GM12873 (cell line): Measurements from ENCODE around the gene DCLRE1C.

Source experiments
- TF ChIP-seq, protein P1 (sequence below): IDR thresholded peaks from 2 replicates; pipeline ENCODE4 v1.5.1; 2012; ENCODE audit warnings: low read depth, mild to moderate bottlenecking, moderate library complexity, low read length, control low read depth; ENCODE audit not compliant: insufficient read depth; ENCODE audit errors: missing control alignments

Gene DCLRE1C

DNA sequence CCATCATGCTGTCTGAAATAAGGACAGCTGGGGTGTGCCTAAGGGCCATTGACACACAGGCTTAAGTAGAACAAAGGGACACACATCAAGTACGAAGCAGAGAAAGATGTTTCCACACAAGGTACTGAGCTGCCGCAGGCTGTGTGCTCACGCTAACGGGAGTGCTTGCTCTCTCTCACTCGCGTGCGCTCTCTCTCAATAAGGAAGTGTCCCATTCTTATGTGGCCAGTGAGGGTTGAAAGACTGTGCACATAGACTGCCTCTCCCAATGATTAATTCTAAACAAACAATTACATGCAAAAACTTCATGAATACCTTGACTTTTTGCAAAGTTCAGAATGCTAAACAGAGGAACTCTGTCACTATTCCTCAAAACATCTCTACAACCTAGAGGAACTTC lies 29.9 kb downstream of the DCLRE1C start:
- TF ChIP-seq, protein P1, sequence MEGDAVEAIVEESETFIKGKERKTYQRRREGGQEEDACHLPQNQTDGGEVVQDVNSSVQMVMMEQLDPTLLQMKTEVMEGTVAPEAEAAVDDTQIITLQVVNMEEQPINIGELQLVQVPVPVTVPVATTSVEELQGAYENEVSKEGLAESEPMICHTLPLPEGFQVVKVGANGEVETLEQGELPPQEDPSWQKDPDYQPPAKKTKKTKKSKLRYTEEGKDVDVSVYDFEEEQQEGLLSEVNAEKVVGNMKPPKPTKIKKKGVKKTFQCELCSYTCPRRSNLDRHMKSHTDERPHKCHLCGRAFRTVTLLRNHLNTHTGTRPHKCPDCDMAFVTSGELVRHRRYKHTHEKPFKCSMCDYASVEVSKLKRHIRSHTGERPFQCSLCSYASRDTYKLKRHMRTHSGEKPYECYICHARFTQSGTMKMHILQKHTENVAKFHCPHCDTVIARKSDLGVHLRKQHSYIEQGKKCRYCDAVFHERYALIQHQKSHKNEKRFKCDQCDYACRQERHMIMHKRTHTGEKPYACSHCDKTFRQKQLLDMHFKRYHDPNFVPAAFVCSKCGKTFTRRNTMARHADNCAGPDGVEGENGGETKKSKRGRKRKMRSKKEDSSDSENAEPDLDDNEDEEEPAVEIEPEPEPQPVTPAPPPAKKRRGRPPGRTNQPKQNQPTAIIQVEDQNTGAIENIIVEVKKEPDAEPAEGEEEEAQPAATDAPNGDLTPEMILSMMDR, result no peak

DNA sequence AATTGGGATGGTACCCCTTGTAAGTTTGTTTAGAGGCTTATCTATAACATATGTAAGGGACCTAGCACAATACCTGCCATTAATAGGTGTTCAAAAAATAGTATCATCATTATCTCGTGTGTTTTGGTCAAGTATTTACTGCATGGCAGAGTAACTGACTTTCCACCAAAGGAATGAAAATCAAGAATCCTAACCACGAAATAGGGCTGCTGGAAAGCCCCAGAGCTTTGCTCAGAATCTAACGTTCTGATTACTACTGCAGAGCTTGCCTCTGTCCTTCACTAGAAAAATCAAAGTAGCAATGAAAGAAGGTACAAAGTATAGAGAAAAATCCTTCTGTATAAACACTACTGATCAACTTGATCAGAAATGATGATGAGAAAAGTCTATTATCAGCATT lies 34.9 kb downstream of the DCLRE1C start:
- TF ChIP-seq, protein P1, result no peak

DNA sequence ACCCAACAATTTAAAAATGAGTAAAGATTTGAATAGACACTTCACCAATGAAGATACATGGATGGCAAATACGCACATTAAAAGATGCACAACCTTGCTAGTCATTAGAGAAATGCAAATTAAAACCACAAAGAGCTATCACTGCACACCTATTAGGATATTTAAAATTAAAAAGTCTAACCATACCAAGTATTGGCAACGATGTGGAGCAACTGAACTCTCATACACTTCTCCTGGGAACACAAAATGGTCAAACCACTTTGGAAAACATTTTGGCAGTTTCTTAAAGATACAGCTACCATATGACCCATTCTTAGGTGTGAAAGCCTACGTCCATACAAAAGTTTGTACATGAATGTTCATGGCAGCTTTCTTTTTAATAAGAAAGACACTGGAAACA lies 36.1 kb downstream of the DCLRE1C start:
- TF ChIP-seq, protein P1, result no peak

DNA sequence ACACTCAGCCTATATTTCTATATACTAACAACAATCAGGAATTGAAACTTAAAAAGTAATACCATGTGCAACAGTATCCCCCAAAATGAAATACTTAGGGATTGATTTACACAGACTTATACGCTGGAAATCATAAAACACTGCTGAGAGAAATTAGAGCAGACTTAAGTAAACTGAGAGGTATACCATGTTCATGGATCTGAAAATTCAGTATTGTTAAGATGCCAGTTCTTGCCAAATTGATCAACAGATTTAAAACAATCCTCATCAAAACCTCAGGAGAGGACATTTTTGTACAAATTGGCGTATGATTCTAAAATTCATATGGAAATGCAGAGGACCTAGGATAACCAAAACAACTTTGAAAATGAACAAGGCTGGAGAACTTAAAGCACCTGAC lies 37.3 kb downstream of the DCLRE1C start:
- TF ChIP-seq, protein P1, result no peak

DNA sequence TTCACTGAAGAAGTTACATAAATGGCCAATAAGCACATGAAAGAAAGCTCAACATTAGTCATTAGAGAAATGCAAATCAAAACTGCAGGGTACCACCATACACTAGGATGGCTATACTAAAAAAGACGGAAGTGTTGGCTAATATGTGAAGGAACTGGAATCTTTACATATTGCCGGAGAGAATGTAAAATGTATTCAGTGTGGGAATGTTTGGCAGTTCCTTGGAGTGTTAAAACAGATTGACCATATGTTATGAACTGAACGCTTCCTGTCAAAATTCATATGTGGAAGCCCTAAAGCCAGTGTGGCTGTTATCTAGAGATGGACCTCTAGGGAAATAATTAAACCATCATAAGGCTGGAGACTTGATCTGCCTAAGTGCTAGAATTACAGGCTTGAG lies 42.1 kb downstream of the DCLRE1C start:
- TF ChIP-seq, protein P1, result no peak

DNA sequence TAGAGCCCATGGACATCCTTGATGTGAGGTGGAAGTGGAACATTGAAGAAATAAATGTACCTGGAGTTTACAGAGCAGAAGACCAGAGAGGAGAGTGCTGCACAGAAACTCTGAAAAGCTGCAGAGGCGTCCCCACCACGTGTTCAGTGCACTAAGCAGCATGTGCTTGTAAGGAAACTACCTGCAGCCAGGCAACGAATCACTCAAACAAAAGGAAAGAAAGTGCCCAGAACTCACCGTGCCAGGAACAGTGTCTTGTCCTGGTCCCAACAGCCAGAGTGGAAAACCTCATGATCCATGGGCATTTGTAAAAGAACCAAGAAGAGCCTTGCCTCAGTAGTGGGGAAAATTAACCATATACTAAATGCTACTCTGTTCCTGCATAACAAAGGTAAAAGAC lies 42.9 kb downstream of the DCLRE1C start:
- TF ChIP-seq, protein P1, result no peak

DNA sequence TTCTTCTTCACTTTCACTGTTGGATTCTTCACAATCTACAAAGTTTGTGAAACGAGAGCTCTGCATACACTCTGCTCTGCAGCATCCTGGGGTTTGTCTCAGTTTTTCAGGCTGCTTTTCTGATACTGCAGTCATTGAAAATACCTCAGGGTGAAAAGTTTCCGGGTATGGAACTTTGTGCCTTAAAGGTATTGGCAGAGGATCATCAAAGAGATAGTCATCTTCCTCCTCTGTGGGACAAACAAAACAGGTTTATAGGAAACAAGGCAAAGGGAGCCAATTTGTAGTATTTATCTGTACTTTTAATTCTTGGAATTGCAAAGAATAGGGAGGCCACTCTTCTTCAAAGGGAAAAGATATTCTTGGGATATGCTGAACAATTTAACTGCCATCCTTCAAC lies 44.8 kb downstream of the DCLRE1C start:
- TF ChIP-seq, protein P1, result no peak

DNA sequence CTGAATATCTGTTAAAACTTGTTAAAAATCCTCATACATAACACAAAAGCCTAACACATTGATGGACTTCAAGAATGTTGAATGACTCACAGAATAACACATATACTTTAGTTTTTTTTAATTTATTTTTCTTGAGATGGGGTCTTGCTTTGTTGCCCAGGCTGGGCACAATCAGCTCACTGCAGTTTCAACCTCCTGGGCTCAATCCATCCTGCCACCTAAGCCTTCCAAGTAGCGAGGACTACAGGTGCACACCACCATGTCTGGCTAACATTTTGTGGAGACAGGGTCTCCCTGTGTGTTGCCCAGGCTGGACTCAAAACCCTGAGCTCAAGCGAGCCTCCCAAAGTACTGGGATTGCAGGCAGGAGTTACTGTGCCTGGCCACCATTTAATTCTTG lies 47.1 kb downstream of the DCLRE1C start:
- TF ChIP-seq, protein P1, result no peak
